COLO829 (cell line): Measurements from ENCODE around the gene GLIPR1L2.
"Not testable (repeated sequence)": the region's sequence is repeated elsewhere in the genome, so short reads cannot be mapped to it uniquely, and the experiment has no call there.

Experiments
- DNase-seq: peaks from one replicate; pipeline ENCODE4 v3.0.0; 2012; ENCODE audit warnings: low spot score

The GLIPR1L2 gene

DNA sequence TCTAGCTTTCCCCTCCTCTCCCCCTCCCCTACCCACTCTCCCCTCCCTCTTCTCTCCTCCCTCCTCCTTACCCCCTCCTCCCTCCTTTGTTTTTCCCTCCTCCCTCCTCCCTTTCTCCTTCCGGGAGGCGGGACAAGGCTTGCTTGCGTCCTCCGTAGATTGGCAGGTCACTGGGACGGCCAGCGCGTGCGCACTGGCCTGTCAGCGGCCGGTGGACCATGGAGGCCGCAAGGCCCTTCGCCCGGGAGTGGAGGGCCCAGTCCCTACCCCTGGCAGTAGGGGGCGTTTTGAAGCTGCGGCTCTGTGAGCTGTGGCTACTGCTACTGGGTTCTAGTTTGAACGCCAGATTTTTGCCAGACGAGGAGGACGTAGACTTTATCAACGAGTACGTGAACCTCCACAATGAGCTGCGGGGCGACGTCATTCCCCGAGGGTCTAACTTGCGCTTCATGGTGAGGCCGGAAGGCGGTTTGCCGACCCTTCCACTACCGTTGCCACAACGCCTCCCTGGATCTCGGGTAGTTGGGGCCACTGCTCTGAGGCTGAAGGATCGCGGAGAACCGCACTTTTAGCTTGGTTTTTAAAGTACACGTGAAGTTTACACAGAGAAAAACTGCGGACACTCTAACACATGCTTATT lies at the start of gene GLIPR1L2:
TSS of gene GLIPR1L2 (plus strand) at position 191 of the 640 bp plus-strand sequence. CDS start at position 219, 28 bp downstream.
- DNase-seq, result peak; percentile 55

- no peak for DNase-seq
Observed at GRCh38 chr12:75341873-75342272, 49.0 kb upstream of the GLIPR1L2 start.

GRCh38 chr12:75345531-75345930 lies 45.4 kb upstream of the GLIPR1L2 start:
- DNase-seq, result no peak

DNA sequence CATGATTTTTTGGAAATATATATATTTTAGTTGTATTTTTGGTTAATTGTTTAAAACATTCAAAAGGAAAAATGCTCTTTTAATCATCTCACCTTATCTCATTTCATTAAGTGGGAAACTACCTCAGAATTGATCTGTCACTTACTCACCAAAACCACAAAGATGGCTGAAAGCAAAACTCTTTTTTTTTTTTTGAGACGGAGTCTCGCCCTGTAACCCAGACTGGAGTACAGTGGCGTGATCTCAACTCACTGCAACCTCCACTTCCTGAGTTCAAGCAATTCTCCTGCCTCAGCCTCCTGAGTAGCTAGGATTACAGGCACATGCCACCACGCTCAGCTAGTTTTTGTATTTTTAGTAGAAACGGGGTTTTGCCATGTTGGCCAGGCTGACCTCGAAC lies 44.7 kb upstream of the GLIPR1L2 start:
- not testable (repeated sequence) for DNase-seq

- DNase-seq, result no peak
Observed at GRCh38 chr12:75349946-75350345, 40.9 kb upstream of the GLIPR1L2 start.

- no peak for DNase-seq
Observed at GRCh38 chr12:75350413-75350812, 40.5 kb upstream of the GLIPR1L2 start.

GRCh38 chr12:75354011-75354410 lies 36.9 kb upstream of the GLIPR1L2 start:
- DNase-seq, result no peak

- DNase-seq, result no peak
Observed at GRCh38 chr12:75360920-75361319, 30.0 kb upstream of the GLIPR1L2 start.

GRCh38 chr12:75361408-75361807 lies 29.5 kb upstream of the GLIPR1L2 start:
- no peak for DNase-seq

GRCh38 chr12:75364919-75365318 lies 26.0 kb upstream of the GLIPR1L2 start:
- no peak for DNase-seq

GRCh38 chr12:75366629-75367028 lies 24.3 kb upstream of the GLIPR1L2 start:
- no peak for DNase-seq

- no peak for DNase-seq
Observed at GRCh38 chr12:75374971-75375370, 15.9 kb upstream of the GLIPR1L2 start.

- no peak for DNase-seq
Observed at GRCh38 chr12:75378354-75378753, 12.5 kb upstream of the GLIPR1L2 start.

DNA sequence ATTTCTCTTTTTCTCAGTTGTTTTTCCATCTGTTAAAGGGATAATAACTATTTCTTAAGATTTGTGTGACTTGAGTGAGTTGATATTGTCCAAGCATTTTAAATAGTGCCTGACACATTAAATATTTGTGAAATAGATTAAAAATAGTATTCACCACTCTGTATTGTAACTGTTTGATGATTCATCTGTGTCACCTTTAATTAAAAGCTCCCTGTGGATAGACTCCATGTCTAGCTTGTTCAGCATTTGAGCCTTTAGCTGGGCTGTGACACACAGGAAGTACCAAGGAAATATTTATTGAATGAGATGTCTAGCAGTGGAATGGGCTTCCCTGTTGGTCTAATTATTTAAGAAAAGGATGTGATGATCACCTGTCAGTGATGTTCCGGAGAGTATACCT lies 1.8 kb upstream of the GLIPR1L2 start:
- DNase-seq, result no peak

- DNase-seq, result no peak
Observed at GRCh38 chr12:75389706-75390105, 1.2 kb upstream of the GLIPR1L2 start.

GRCh38 chr12:75390156-75390898 lies 562 bp upstream of the GLIPR1L2 start:
- no peak for DNase-seq

DNA sequence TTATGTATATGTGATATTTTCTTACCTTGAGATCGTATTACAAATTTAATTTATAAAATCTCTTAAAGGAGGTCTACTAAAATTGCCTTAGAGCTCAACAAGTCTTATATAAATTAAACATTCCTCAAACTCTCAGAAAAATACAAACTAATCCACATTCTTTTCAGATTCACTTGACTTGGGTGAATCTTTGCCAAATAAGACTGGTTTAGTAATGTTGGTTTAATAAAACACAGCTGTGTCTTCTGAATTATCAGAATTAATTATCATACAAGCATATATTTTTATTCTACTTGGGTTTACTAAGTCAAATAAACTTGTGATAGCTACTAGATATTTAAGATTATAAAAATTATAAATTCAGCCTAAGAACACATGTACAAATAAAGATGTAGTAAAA lies 13.3 kb downstream of the GLIPR1L2 start:
- DNase-seq, result no peak

- no peak for DNase-seq
Observed at GRCh38 chr12:75407683-75408082, 16.8 kb downstream of the GLIPR1L2 start.

- DNase-seq, result no peak
Observed at GRCh38 chr12:75409830-75410229, 18.9 kb downstream of the GLIPR1L2 start.

- no peak for DNase-seq
Observed at GRCh38 chr12:75414671-75415070, 23.8 kb downstream of the GLIPR1L2 start.

- DNase-seq, result no peak
Observed at GRCh38 chr12:75419841-75420240, 29.0 kb downstream of the GLIPR1L2 start.

- no peak for DNase-seq
Observed at GRCh38 chr12:75427491-75427890, 36.6 kb downstream of the GLIPR1L2 start.

GRCh38 chr12:75428767-75429166 lies 37.9 kb downstream of the GLIPR1L2 start:
- no peak for DNase-seq

DNA sequence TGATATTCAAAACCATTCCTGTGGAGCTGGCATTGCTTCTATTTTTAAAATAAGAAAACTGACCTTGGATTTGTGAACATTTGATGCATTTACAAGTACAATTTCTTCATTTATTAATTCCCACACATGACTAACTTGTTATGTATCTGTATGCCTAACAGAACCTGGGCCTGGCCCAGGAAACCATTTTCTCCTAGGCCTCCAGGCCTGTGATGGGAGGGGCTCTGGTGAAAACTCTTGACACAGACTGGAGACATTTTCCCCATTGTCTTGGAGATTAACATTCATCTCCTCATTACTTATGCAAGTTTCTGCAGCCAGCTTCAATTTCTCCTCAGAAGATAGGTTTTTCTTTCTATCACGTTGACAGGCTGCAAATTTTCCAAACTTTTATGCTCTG lies 42.0 kb downstream of the GLIPR1L2 start:
- no peak for DNase-seq
